ENCODE measurements around the gene FMN1.

The FMN1 gene

DNA sequence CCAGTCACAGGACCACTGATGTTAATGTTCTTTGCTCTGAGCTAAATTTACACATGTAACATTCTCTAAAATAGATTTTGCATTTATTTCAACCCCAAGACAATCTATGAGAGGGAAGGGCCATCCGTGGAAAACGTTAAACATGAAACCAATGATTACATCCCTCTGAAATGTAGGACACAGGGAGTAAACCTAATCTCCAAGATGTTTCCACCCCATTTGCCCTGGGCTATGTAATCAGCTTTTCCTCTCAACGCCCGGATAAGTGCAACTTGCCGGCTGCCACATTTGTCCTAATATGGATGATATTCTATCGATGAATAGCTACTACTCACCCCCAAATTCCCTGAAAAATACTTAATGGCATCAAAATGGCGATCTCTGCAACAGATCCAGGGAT, 6.4 kb upstream of the FMN1 start:
- no peak for DNase-seq

DNA sequence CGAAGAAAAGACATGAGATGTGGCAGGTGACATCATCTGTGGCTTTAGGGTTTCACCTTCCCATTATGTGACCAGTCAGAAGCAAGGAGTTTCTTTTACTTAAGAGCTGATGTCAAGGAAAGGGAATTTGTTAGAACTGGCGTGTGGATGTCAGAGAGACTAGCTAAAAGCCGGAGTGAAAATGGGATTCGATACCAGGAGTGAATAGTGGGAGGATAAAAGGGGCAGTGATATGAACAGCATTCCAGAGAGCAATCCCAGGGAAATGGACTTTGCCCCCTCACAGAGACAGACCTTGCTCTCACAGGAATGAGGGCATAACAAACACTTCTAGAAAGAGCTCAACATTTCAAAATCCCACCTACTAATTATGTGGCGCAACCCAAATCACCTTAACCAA, 5.9 kb upstream of the FMN1 start:
- DNase-seq, result no peak

DNA sequence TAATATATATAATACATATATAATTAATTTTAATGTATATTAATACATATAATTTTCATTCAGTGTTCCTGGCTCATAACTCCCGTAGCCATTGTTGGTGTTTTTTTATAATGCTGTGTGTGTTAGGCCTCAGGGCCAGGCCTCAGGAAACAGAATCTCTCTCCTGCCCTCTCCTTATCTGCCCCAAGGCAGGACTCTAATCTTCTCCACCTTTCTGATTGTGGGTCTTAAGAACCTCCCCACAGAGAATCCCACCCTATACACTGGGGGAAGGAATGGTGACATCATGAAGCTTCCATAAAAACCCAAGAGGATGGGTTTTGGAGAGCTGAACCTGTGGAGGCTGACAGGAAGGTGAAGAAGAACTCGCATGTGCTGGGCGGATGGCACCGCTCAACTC, 4.0 kb upstream of the FMN1 start:
- DNase-seq, result no peak

DNA sequence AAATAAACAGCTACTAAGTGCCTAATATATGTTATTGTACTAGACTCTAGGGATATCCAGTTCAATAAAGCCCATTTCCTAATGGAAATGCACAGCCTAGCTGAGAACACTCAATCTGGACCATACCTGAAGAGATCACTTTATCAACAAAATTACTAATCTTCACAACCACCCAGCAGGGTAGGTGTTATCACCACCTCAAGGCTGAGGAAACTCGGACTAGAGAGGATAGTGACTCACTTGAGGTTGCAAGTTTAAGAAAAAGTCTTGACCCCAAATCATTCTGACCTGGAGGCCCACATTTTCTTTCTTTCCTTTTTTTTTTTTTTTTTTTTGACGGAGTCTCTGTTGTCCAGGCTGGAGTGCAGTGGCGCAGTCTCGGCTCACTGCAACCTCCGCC, 3.1 kb upstream of the FMN1 start:
- DNase-seq, result no peak

DNA sequence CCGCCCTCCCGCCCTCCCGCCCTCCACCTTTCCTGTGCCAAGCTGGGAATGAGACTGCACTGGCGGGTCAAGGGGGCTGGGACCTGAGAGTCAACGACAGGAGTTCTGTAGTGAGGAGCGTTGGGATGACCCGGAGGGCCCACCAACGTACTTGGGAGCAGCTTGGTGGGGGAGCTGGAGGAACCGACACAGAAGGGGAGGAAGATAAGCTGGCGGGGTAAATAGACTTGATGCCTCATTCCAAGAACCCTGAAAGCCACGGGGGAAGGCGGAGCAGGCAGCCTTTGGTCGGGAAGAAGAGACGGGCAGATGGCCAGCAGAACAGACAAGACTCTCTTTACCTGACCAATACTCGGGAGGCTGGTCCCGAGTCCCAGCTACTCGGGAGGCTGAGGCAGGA, 277 bp downstream of the FMN1 start:
- no peak for DNase-seq

DNA sequence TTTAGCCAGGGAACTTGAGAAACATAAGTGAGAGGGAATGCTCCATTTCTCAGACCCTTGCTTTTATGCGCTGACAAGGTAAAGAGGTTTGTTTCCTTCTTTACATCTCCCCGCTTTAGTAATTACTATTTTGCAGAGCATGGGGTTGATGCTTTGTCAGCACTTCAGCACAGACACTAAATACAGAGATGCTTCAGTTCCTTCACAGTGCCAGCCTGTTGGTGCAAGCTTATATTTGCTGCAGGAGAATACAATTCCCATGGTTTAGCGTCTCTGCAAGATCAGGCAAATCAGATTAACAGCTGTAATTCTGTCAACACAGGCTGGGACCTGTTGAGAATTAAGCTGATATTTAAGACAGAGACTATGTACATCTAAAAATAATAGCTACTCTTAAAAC, 2.9 kb downstream of the FMN1 start:
- no peak for DNase-seq

DNA sequence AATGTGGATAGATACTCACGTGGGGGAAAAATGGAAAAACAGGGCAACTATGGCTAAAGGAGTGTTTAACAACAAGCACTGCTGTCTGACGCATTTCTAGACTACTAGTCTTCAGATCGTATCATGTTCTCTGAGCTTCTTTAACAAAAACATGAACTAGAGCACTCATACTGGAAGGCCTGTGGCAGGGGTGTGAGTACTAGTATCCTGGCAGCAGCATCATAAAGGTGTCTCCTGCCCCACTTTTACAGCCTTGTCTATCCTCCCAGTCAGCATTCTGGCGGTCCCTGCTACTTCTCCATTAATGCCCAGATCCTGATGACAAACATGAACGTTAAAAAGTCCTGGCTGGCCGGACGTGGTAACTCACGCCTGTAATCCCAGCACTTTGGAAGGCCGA, 4.0 kb downstream of the FMN1 start:
- DNase-seq, result no peak

DNA sequence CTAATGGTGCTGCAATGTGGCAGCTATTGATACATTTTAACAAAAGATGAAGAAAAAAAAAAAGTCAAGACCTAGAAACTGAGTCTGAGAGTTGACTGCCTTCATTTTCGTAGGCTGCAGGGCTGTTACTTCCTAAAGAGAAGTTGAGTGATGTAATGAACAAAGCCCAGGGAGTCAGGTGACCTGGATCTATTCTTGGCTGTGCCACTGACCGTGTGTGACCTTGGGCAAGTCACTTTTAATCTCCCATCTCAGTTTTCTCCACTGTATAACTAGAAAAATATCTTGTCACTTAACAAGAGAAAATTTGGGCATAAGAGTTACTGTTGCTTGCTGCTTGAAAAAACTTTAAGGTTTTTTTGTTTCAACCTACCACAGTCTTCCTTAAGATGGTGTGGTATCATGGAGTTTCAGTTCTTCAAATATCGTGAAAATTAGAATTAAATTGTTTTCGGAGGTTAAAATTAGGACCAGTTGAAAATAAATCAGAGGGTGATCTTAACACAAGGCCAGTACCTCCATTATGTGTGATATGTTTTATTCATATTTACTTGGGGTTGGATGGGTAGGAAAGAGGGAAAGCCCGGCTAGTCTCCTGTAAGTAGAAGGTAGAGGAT, 5.8 kb downstream of the FMN1 start:
- no peak for DNase-seq

DNA sequence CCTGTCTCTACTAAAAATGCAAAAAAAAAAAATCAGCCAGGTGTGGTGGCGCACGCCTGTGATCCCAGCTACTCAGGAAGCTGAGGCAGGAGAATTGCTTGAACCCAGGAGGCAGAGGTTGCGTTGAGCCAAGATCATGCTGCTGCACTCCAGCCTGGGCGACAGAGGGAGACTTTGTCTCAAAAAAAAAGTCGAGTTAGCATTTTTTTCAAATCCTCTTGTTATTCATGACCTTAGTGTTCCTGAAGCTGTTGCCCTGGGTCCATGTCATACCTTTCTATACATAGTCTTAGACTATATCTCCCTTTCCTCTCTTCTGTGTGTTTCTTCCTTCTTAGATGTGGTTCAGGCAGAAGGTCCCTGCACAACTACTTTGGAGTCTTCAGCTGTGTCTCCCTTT, 6.4 kb downstream of the FMN1 start:
- DNase-seq, result no peak

DNA sequence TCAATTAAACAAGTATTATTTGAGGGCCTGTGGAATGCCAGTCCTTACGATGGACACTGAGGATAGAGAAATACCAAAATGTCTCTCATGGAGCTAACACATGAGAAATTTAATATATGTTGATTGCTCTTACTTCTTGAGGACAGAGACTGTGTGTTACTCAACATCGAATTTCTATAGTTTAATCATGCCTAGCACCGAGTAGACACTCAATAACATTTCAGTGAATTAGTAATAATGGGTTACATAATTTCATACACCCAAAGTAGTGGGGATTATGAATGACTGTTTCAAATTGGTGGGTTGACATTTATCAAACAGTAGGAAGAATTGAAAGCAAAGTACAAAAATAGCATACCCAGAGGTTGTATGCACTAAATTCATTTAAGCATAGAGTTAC, 11.2 kb downstream of the FMN1 start:
- no peak for DNase-seq

DNA sequence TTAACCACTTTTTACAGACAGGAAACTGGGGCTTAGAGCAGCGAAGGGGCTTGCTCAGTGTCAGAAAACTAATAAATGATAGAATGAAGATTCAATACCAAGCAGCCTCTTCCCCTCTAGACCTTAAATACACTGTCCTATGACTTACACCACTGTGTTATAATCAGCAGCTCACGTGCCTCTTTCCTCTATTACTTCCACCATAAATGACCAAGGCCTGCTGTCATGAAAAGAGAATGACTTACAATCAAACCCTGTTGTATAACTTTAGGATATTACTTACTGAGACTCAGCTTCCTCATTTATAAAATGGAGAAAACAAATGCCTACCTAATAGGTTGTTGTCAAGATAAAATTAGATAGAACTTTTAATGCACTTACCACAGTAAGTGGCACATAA, 11.6 kb downstream of the FMN1 start:
- DNase-seq, result no peak

DNA sequence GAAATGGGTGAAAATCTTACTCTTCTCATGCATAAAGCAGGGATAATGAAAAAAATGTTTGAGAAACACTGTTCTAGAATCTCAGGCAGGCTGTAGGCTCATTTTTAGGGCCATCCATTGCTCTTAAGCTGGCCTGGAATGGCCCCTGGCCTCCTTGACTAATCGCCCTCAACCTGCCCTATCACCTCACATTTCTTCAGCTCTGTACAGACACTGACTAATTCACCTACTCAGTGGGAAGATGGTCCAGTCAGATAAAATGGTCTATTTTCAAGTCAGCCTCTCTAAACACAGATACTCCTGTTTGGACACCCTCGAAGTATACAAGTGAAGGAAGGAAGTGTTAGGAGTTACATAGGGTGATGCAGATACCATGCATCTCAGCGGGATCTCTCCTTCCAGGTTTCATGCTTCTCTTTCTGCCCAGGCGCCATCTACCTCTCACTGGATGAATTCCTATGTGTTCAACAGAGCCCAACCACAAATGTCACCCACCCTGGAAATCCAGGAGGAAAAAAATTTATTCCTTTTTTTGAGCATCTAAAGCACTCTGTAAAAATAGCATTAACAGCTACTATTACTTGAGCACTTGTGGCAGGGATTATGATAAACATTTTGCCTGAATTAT, 12.1 kb downstream of the FMN1 start:
- DNase-seq, result no peak

DNA sequence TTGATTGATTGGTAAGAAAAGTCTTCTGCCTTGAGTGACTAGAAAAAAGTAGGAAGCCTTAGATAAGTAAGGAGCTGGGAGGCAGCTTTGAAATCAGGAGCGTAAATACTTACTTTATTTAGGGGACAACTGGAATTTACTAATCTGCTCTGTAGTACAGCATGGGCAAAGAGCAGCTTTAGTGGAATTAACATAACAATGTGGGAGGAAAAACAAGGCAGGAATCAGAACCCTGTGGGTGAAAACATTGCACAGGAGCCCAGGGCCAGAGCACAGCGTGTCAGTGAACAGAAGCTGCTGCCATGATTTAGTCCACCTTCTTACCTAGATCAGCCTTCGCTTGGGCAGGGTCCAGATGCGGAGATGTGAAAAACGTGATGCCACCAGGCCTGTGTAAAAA, 14.6 kb downstream of the FMN1 start:
- DNase-seq, result no peak

DNA sequence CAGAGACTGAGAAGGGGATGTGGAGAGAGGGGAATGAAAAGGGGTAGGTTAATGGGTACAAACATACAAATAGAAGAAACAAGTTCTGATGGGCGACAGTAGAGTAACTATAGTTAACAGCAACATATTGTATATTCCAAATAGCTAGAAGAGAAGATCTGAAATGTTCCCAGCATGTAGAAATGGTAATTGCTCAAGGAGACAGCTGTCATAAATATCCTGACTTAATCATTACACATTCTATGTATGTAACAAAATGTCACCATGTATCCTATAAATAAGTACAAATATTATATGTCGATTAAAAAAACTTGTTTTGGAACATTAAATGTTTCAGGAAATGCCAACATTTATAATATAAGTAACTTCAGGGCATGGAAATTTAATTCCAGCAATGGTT, 23.3 kb downstream of the FMN1 start:
- no peak for DNase-seq

DNA sequence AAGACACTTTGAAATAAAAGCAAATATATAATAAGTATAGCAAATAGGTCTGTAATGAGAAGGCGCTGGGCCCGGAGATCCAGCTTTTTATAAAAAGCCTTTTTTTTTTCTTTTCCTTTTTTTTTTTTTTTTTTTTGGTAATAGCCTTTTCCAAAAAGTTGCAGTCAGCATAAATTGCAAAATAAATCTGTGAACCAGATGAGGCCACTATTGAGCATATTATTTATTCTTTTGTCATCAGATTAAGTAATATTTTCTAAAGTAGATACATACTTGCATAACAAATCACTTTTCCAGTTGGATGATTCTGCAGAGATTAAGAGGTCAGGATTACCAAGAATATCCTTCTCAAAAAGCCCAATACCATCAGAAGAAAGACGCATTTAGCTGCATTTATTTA, 24.9 kb downstream of the FMN1 start:
- no peak for DNase-seq

DNA sequence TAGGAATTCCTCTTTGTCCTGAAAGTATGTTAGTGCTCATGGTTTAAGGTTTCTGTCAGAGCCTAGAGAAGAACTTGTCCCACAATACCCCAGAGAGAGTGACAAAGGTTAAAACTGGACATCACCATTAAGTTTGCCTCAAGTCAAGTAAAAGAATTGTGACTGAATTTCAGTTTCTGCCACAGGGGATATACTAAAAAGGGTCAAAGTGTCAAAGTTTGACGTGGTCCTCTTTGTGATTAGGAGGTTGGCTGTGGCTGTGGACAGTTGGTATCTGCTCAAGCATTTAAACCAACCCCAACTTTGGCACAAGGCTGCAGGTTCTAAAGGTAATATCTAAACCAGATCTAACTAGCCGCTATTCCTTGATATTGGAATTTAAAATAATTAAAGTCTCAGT, 26.1 kb downstream of the FMN1 start:
- DNase-seq, result no peak

DNA sequence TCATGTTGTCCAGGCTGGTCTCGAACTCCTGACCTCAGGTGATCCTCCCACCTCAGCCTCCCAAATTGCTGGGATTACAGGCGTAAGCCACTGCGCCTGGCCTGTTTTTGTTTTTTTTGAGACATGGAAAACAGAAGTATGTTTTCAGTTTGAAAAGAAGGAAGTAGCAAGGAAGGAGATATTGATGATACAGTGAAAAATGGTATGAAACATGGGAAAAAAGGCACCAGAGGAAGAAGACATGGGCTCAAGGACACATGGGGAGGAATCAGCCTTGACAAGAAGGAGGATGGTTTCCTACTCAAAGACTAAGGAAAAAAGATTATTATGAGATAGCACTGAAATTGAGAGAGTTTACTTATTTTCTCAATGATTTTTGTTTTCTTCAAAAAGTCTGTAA, 30.7 kb downstream of the FMN1 start:
- no peak for DNase-seq

DNA sequence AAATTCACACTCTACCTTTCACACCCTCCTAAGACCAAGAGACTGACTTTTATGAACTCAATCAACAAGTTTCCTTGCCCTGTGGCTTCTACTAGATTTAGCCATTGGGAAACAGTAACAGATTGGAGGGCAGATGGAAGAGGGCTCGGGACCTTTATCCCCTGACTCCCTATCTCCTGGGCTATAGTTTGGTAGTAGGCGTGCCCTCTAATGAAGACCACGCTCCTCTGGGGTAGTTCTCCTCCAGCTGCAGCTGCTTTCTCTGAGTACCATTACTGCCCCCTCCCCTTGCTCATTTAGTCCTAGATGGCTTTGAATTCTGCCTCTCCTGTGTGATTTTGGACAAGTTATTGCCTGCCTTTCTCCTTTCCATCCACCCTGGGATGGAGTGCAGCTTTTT, 33.3 kb downstream of the FMN1 start:
- DNase-seq, result no peak

DNA sequence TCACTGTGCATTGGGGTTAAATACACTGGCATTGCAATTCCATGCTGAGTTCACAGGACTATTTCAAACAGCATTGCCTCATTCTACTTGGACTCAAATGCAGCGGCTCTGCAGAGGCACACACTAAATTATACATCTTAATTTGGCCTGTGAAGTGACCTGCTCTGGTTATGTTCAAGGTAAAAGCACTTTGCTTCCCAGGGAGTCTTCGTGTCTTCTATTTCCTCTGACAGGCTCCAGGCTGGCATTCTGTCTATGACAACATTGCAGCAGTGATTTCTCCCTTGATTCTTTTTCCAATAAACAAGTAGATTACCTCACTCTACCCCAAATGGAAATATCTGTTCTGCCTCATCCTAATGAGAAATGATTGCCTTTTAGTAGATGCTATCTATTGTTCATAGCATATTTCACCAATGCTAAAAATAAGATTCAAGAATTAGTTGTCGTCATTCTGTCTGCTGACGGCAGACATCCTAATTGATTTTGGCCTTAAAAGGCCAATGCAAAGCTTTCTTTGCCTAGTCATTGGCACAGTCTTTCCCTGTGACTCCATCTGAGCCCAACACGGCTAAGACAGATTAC, 33.8 kb downstream of the FMN1 start:
- DNase-seq, result no peak

DNA sequence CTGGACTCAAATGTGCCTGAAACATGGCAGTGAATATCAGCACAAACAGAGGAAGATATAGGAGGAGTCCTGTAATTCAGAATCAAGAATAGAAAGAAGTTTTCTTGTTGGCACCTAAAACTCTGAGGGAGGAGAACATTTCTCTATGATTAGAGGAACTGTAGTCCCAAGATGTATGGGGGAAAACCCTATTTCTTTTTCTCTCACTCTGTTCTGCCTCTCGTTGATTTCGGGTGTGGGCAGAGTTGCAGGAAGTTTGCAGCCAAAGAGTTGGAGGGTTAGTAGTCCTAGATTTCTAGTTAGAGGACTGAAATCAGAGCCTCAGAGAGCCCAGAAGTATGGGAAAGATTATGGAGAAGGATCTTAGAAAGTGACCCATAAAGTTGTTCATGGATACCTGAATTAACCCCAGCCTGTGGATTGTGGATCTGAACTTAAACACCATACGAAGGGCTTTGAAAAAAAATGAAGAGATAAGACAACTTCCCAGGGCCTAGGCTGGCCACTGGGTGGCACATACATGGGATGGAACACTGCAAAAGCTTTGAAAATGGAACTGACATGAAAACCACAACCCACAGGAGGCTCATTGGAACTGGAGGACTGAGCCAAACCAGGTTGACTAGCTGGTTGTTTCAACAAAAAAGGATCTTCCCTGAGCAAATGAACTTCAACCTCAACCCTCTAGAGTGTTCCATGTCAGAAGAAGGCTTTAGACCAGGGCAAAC, 34.6 kb downstream of the FMN1 start:
- no peak for DNase-seq

DNA sequence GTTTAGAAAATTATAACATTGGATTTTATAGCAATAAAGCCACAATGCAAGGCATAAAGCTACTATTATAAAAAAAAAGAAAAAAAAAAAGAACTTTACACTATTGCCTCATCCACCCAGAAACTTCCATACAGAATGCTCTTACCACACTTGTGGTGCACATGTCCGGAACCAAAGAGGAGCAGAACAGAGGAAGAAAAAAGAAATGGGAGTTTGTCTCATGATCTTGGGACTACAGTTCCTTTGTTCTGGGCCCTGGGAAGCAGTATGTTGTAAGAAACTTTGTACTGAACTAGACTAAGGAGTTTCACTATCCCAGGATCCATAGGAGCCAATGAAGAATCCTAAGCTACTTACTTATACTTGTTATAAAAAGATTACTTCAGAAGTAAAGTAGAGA, 36.1 kb downstream of the FMN1 start:
- DNase-seq, result no peak

DNA sequence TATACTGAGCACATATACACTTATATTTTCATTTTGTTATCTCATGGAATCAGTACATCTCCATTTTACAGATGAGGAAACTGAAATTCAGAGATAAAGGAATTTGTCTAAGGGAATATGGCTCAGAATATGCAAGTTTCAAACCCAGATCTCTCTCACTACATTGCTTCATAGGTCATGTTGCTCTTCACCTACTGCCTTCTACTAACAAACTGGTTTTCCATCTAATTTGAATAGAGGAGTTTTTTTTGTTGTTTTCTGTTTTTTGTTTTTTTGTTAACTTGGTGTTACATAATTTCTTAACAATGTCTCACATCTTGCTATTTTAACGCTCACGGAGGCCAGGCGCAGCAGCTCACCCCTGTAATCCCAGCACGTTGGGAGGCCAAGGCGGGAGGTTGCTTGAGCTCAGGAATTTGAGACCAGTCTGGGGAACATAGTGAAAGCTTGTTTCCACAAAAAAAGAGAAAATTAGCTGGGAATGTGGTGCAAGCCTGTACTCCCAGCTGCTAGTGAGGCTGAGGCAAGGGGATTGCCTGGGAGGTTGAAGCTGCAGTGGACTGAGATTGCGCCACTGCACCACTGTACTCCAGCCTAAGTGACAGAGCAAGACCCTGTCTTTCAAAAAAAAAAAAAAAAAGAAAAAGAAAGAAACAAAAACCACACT, 37.0 kb downstream of the FMN1 start:
- DNase-seq, result no peak

DNA sequence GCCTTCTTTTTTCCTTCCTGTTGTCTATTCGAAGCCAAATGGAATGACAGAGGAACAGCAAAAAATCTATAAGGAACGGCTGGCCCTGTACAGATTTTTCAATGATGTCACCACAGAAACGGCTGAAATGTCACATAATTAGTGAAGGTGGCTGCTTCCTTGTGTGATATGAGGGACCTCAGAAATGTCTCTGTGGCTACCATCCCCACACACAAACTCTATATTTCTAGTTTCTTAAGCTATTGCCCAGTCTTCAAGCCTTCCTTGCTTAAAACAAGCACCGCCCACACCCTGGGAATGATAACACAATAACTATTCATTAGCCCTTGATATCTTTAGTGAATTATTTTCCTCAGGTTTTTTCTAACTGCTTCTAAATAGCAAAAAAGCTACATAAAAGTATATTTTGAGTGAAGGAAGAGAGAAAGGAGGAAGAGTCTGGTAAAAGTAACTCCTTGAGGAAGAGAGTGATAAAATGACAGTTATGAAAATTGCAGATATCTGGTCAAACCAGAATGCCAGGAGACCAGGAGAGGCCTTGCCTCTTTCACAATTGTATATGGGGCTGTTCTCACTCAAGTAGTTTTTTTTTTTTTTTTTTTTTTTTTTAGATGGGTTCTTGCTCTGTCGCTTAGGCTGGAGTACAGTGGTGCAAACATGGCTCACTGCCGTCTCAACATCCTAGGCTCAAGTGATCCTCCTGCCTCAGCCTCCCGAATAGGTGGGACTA, 38.7 kb downstream of the FMN1 start:
- no peak for DNase-seq

All from NCI-H2029 treated with DMSO at 0.1 percent for 48 hours (cell line).